Adrenal gland (tissue), 12 donors: Measurements from ENCODE around the gene GNAI3. TPM values are rescaled to one million over a fixed set of nuclear protein-coding genes. Genes with fewer than 3 reads are reported as not detected.

Source experiments
- DNase-seq, 7 donors: peaks; one replicate each; pipeline ENCODE4 v3.0.0-alpha.2; 2019 to 2020
- H3K27ac ChIP-seq, 5 donors: fragments of 200-600 bp; sonication (generic) in 4 of 5; 1 replicate in 3 of 5; 2 replicates in 2 of 5; pipeline versions ENCODE4 v1.5.1 to v1.8.0; 2016 to 2020; ENCODE audit warnings: mild to moderate bottlenecking in 1 of 5
- H3K27me3 ChIP-seq: fragments of 200-600 bp; 2 replicates; pipeline ENCODE4 v1.8.0; 2021
- H3K36me3 ChIP-seq, 2 donors: fragments of 200-600 bp; replicated peaks in 1 of 2; 1 replicate in 1 of 2; 2 replicates in 1 of 2; pipeline versions ENCODE4 v1.5.1 to v1.8.0; 2018 to 2022
- H3K4me1 ChIP-seq, 2 donors: fragments of 200-600 bp; replicated peaks in 1 of 2; 1 replicate in 1 of 2; 2 replicates in 1 of 2; pipeline versions ENCODE4 v1.5.1 to v1.8.0; 2018 to 2021
- H3K4me3 ChIP-seq, 4 donors: fragments of 200-600 bp; sonication (generic) in 3 of 4; one replicate each; pipeline ENCODE4 v1.5.1; 2016 to 2018
- H3K9me3 ChIP-seq, 3 donors: fragments of 200-600 bp; sonication (generic) in 1 of 3; replicated peaks in 1 of 3; 1 replicate in 2 of 3; 2 replicates in 1 of 3; pipeline versions ENCODE4 v1.5.1 to v1.8.0; 2016 to 2021
- POLR2A ChIP-seq, 2 donors: fragments of 450-650 bp; IDR thresholded peaks; one replicate each; pipeline ENCODE4 v1.6.1; 2017; ENCODE audit warnings: antibody characterized with exemption in 2 of 2, mild to moderate bottlenecking in 2 of 2, moderate library complexity in 1 of 2
- WGBS, 4 donors: extraction: QIAGEN DNeasy Blood & Tissue Kit in 2 of 4; methylation state at CpG; one replicate each; pipeline versions ENCODE4 v1.1.5 to v1.1.7; 2013 to 2017; 5-methylcytosine and 5-hydroxymethylcytosine counted together
- intact Hi-C, 2 donors: fragments of 100-400 bp; cut with DNase I; formaldehyde crosslinking; loops; one replicate each; pipeline versions ENCODE4 v1.14.1 to v1.15.0; 2022 to 2023
- polyA plus RNA-seq, 3 donors: library from polyadenylated mRNA; stranded (reverse); fragments of 200-250 nt in 2 of 3; fragments of 350-450 nt in 1 of 3; fragmentation: Illumina TruSeq in 1 of 3; extraction: RNeasy Lipid Tissue Mini Kit (QIAGEN cat#74804) in 1 of 3; gene quantifications; one replicate each; pipeline ENCODE4 v1.2.3, GENCODE V29; 2013 to 2014
- total RNA-seq, 9 donors: library from RNA; depleted of rRNA in 4 of 9; stranded (reverse); fragments of >200 nt in 4 of 9; fragments of 120-200 nt in 1 of 9; fragmentation: NEBNext Ultra II Directional in 1 of 9; extraction: Animal tissue kit (Norgen Biotek cat#: 25700) in 1 of 9; gene quantifications; one replicate each; pipeline versions ENCODE4 v1.1.0 to v1.2.4, GENCODE V29; 2013 to 2023
- TF ChIP-seq, protein P1 (sequence below), 6 experiments: fragments of 450-650 bp in 4 of 6; fragments of 200-600 bp in 2 of 6; sonication (generic) in 1 of 6; IDR thresholded peaks; 1 replicate in 5 of 6; 2 replicates in 1 of 6; pipeline versions ENCODE4 v1.5.1 to v1.8.0; 2016 to 2021; ENCODE audit warnings: antibody characterized with exemption in 6 of 6, mild to moderate bottlenecking in 2 of 6, moderate library complexity in 1 of 6
- donor health status: healthy with polysubstance abuse.
- donor health status: Bipolar disorder and iron deficiency.
- donor health status: DM: yes; HTN: yes; CAD: no.
- donor health status: DM: no; HTN: no; CAD: no.
- donor health status: DM: no; HTN: no; CAD: no.
- donor health status: DM: yes; HTN: yes; CAD: no.

Gene GNAI3
- total and polyA plus RNA-seq, 12 donors = 1.6 to 12.0 (median 5.6) TPM

- 73 to 100% (median 81%) methylated on average over 5 to 11 of the region's 11 CpGs for WGBS, 4 donors
- peaks cover 12 to 50% of the 10 kb centered on the region in 2 donors for H3K4me1 ChIP-seq
- peaks cover 0 to 15% of the 10 kb centered on the region in 2 donors for H3K36me3 ChIP-seq
- H3K27ac ChIP-seq = peak overlapping the region in 2 of 5 donors; percentile 21 to 67
- H3K27me3 ChIP-seq = no peaks in the 10 kb centered on the region
- TF ChIP-seq, protein P1, sequence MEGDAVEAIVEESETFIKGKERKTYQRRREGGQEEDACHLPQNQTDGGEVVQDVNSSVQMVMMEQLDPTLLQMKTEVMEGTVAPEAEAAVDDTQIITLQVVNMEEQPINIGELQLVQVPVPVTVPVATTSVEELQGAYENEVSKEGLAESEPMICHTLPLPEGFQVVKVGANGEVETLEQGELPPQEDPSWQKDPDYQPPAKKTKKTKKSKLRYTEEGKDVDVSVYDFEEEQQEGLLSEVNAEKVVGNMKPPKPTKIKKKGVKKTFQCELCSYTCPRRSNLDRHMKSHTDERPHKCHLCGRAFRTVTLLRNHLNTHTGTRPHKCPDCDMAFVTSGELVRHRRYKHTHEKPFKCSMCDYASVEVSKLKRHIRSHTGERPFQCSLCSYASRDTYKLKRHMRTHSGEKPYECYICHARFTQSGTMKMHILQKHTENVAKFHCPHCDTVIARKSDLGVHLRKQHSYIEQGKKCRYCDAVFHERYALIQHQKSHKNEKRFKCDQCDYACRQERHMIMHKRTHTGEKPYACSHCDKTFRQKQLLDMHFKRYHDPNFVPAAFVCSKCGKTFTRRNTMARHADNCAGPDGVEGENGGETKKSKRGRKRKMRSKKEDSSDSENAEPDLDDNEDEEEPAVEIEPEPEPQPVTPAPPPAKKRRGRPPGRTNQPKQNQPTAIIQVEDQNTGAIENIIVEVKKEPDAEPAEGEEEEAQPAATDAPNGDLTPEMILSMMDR (IDR thresholded peaks at IDR 0.05) = no peak
- no peak for TF ChIP-seq POLR2A (IDR thresholded peaks at IDR 0.05)
- intact Hi-C loops = no loop called here
- H3K9me3 ChIP-seq = no peaks in the 10 kb centered on the region
- peak in 1 of 7 donors; percentile 49 for DNase-seq
- H3K4me3 ChIP-seq = peak overlapping the region in 1 of 4 donors; percentile 71
These were observed 73.9 kb downstream of the GNAI3 start for GRCh38 chr1:109622137-109622892.

GRCh38 chr1:109622895-109623294 lies 74.5 kb downstream of the GNAI3 start:
- Histone ChIP-seq H3K4me3 (no peak overlapping the region), H3K27me3 (no peaks in the 10 kb centered on the region), H3K36me3 (peaks cover 0 to 20% of the 10 kb centered on the region in 2 donors), H3K4me1 (peaks cover 12 to 50% of the 10 kb centered on the region in 2 donors), H3K27ac (peak overlapping the region in 2 of 5 donors; percentile 21 to 67), H3K9me3 (no peaks in the 10 kb centered on the region)
- DNase-seq = peak in 1 of 7 donors; percentile 52
- intact Hi-C loops = no loop called here
- no peak for TF ChIP-seq POLR2A (IDR thresholded peaks at IDR 0.05)
- TF ChIP-seq, protein P1 (IDR thresholded peaks at IDR 0.05) = no peak
- 81 to 89% (median 85%) methylated on average over 3 of the region's 3 CpGs for WGBS, 4 donors

- 63 to 79% (median 68%) methylated on average over 5 to 11 of the region's 11 CpGs for WGBS, 4 donors
- DNase-seq = peak in 3 of 7 donors; percentile 9 to 64 (median 20)
- H3K27me3 ChIP-seq = no peaks in the 10 kb centered on the region
- H3K27ac ChIP-seq = peak overlapping the region in 2 of 5 donors; percentile 45 to 67
- H3K36me3 ChIP-seq = peaks cover 0 to 28% of the 10 kb centered on the region in 2 donors
- intact Hi-C loops = no loop called here
- no peak for TF ChIP-seq POLR2A (IDR thresholded peaks at IDR 0.05)
- TF ChIP-seq, protein P1 (IDR thresholded peaks at IDR 0.05) = no peak
- peaks cover 12 to 50% of the 10 kb centered on the region in 2 donors for H3K4me1 ChIP-seq
- H3K9me3 ChIP-seq = no peaks in the 10 kb centered on the region
- no peak overlapping the region for H3K4me3 ChIP-seq
These were observed 75.3 kb downstream of the GNAI3 start for GRCh38 chr1:109623601-109624161.

- Histone ChIP-seq H3K27ac (peak overlapping the region in 2 of 5 donors; percentile 59 to 67), H3K4me3 (no peak overlapping the region), H3K27me3 (no peaks in the 10 kb centered on the region), H3K36me3 (peaks cover 0 to 36% of the 10 kb centered on the region in 2 donors), H3K9me3 (no peaks in the 10 kb centered on the region), H3K4me1 (peaks cover 12 to 42% of the 10 kb centered on the region in 2 donors)
- peak in 3 of 7 donors; percentile 7 to 61 (median 25) for DNase-seq
- intact Hi-C loops = loop anchor here (5.0 kb wide), 2 partner anchors 77 to 82 kb away; partner anchors contain the start of gene GNAI3 (in 1 of the 2)
- TF ChIP-seq, protein P1 (IDR thresholded peaks at IDR 0.05) = no peak
- no peak for TF ChIP-seq POLR2A (IDR thresholded peaks at IDR 0.05)
- 70 to 85% (median 75%) methylated on average over 8 to 17 of the region's 17 CpGs for WGBS, 4 donors
These were observed 76.0 kb downstream of the GNAI3 start for GRCh38 chr1:109624201-109625010.
